ENCODE results near the gene ZDHHC1. TPM values are rescaled to one million over a fixed set of nuclear protein-coding genes. Genes with fewer than 3 reads are reported as not detected.

The ZDHHC1 gene
- total and polyA plus RNA-seq, 2 of the 13 experiments (the other 11 are each of a cell fraction or from before 2014, with no cell fraction given): 0.51 to 1.1 TPM

DNA sequence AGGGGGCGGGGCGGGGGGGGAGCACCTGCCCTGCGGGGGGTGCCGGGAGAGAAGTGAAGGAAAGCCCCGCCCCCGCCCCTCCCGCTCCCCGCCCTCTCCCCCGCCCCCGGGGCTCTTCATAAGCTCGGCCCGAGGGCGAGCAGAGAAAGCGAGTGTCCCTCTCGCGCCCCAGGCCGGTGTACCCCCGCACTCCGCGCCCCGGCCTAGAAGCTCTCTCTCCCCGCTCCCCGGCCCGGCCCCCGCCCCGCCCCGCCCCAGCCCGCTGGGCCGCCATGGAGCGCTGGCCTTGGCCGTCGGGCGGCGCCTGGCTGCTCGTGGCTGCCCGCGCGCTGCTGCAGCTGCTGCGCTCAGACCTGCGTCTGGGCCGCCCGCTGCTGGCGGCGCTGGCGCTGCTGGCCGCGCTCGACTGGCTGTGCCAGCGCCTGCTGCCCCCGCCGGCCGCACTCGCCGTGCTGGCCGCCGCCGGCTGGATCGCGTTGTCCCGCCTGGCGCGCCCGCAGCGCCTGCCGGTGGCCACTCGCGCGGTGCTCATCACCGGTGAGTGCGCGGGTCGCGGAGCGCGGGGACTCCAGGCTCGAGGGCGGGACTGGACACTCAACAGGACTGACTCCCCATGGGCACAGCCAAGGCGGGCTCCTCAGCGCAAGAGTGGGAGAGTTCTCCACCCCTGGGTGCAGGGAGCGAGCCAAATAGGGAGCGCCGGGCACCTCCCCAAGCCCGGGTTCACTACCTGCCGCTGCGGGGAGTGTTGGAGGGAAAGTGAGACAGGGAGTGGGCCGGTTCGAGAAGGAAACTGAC lies 14.9 kb upstream of the ZDHHC1 start, which contains the start of gene HSD11B2 (continued):
- no peak for TF ChIP-seq ZFP36L2 (CRISPR knock-in tag; IDR thresholded peaks at IDR 0.05)
- TF ChIP-seq, protein P1, sequence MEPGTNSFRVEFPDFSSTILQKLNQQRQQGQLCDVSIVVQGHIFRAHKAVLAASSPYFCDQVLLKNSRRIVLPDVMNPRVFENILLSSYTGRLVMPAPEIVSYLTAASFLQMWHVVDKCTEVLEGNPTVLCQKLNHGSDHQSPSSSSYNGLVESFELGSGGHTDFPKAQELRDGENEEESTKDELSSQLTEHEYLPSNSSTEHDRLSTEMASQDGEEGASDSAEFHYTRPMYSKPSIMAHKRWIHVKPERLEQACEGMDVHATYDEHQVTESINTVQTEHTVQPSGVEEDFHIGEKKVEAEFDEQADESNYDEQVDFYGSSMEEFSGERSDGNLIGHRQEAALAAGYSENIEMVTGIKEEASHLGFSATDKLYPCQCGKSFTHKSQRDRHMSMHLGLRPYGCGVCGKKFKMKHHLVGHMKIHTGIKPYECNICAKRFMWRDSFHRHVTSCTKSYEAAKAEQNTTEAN (CRISPR knock-in tag; conservative IDR thresholded peaks at IDR 0.05): 0 out of 2 replicates have a peak, but pooled peaks have one; percentile 35
- no peak for TF ChIP-seq SIN3B (IDR thresholded peaks at IDR 0.05; ENCODE audit: low read length)
- no peak for TF ChIP-seq FOSL1 (CRISPR knock-in tag; IDR thresholded peaks at IDR 0.05; ENCODE audit: borderline replicate concordance)
- peak; percentile 17; the same call in 1 of the 2 replicates for TF ChIP-seq PHF8 (CRISPR knock-in tag; IDR thresholded peaks at IDR 0.05)
- no peak for TF ChIP-seq NCOA1 (CRISPR knock-in tag; IDR thresholded peaks at IDR 0.05)
- TF ChIP-seq, protein P2, sequence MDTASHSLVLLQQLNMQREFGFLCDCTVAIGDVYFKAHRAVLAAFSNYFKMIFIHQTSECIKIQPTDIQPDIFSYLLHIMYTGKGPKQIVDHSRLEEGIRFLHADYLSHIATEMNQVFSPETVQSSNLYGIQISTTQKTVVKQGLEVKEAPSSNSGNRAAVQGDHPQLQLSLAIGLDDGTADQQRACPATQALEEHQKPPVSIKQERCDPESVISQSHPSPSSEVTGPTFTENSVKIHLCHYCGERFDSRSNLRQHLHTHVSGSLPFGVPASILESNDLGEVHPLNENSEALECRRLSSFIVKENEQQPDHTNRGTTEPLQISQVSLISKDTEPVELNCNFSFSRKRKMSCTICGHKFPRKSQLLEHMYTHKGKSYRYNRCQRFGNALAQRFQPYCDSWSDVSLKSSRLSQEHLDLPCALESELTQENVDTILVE (CRISPR knock-in tag; IDR thresholded peaks at IDR 0.05): no peak
- TF ChIP-seq PLRG1 (conservative IDR thresholded peaks at IDR 0.05): no peak
- no peak for TF ChIP-seq FLYWCH1 (CRISPR knock-in tag; IDR thresholded peaks at IDR 0.05)
- TF ChIP-seq NCOA2 (CRISPR knock-in tag; IDR thresholded peaks at IDR 0.05): no peak
- TF ChIP-seq, protein P3, sequence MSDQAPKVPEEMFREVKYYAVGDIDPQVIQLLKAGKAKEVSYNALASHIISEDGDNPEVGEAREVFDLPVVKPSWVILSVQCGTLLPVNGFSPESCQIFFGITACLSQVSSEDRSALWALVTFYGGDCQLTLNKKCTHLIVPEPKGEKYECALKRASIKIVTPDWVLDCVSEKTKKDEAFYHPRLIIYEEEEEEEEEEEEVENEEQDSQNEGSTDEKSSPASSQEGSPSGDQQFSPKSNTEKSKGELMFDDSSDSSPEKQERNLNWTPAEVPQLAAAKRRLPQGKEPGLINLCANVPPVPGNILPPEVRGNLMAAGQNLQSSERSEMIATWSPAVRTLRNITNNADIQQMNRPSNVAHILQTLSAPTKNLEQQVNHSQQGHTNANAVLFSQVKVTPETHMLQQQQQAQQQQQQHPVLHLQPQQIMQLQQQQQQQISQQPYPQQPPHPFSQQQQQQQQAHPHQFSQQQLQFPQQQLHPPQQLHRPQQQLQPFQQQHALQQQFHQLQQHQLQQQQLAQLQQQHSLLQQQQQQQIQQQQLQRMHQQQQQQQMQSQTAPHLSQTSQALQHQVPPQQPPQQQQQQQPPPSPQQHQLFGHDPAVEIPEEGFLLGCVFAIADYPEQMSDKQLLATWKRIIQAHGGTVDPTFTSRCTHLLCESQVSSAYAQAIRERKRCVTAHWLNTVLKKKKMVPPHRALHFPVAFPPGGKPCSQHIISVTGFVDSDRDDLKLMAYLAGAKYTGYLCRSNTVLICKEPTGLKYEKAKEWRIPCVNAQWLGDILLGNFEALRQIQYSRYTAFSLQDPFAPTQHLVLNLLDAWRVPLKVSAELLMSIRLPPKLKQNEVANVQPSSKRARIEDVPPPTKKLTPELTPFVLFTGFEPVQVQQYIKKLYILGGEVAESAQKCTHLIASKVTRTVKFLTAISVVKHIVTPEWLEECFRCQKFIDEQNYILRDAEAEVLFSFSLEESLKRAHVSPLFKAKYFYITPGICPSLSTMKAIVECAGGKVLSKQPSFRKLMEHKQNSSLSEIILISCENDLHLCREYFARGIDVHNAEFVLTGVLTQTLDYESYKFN (CRISPR knock-in tag; conservative IDR thresholded peaks at IDR 0.05): no peak
- no peak; the same call in 1 of the 2 replicates for TF ChIP-seq ZMAT3 (CRISPR knock-in tag; conservative IDR thresholded peaks at IDR 0.05)
- no peak for TF ChIP-seq ESRRA (CRISPR knock-in tag; IDR thresholded peaks at IDR 0.05; ENCODE audit: low read depth)
- no peak for TF ChIP-seq ZNF652 (CRISPR knock-in tag; IDR thresholded peaks at IDR 0.05; ENCODE audit: borderline replicate concordance, low read depth)
- TF ChIP-seq, protein P4, sequence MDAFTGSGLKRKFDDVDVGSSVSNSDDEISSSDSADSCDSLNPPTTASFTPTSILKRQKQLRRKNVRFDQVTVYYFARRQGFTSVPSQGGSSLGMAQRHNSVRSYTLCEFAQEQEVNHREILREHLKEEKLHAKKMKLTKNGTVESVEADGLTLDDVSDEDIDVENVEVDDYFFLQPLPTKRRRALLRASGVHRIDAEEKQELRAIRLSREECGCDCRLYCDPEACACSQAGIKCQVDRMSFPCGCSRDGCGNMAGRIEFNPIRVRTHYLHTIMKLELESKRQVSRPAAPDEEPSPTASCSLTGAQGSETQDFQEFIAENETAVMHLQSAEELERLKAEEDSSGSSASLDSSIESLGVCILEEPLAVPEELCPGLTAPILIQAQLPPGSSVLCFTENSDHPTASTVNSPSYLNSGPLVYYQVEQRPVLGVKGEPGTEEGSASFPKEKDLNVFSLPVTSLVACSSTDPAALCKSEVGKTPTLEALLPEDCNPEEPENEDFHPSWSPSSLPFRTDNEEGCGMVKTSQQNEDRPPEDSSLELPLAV (CRISPR knock-in tag; conservative IDR thresholded peaks at IDR 0.05; ENCODE audit: low read depth): no peak
- no peak for TF ChIP-seq SOX5 (CRISPR knock-in tag; IDR thresholded peaks at IDR 0.05; ENCODE audit: borderline replicate concordance)
- 0 out of 2 replicates have a peak, but pooled peaks have one; percentile 7 for TF ChIP-seq DR1 (CRISPR knock-in tag; IDR thresholded peaks at IDR 0.05)
- TF ChIP-seq SMAD3 (CRISPR knock-in tag; IDR thresholded peaks at IDR 0.05): no peak
- TF ChIP-seq U2AF2 (IDR thresholded peaks at IDR 0.05; ENCODE audit: low read depth, low read length): no peak
- no peak for TF ChIP-seq ZSCAN21 (CRISPR knock-in tag; IDR thresholded peaks at IDR 0.05; ENCODE audit: borderline replicate concordance)
- TF ChIP-seq SMAD1 (CRISPR knock-in tag; IDR thresholded peaks at IDR 0.05; ENCODE audit: borderline replicate concordance, low read depth): no peak

All from HepG2 (cell line).